ENCODE results near the gene MAPK14.
"Not testable (repeated sequence)": the region's sequence is repeated elsewhere in the genome, so short reads cannot be mapped to it uniquely, and the experiment has no call there.

MAPK14 gene

GRCh38 chr6:36027501-36028087 is at the start of gene MAPK14:
Gene MAPK14, plus strand, starts transcription at chr6:36027808. Its CDS starts 350 bp downstream, at chr6:36028158.
- peak; percentile 95 to 97 (median 97) for DNase-seq (ENCODE audit: low read depth in 2 of 3, low spot score in 1 of 3)

DNA sequence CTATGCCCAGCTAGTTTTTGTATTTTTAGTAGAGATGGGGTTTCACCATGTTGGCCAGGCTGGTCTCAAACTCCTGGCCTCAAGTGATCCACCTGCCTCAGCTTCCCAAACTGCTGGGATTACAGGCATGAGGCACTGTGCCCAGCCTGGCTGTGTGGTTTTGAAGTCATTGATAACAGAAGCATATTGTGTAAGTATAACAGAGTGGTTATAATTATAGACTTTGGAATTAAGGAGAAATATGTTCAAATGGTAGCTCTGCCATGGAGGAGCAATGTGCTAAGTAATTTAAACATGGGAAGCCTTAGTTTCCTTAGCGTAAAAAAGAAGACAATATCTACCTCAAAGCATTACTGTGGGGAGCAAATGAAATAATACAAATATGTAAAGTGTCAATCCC is 47.5 kb upstream of the MAPK14 start:
- not testable (repeated sequence) for DNase-seq (ENCODE audit: low read depth in 2 of 3, low spot score in 1 of 3)

- DNase-seq (ENCODE audit: low read depth in 2 of 3, low spot score in 1 of 3) = no peak
Measured at GRCh38 chr6:35980991-35981645, 46.5 kb upstream of the MAPK14 start.

GRCh38 chr6:35984701-35985100 is 42.9 kb upstream of the MAPK14 start:
- DNase-seq (ENCODE audit: low read depth in 2 of 3, low spot score in 1 of 3) = no peak

GRCh38 chr6:35988047-35988446 is 39.6 kb upstream of the MAPK14 start:
- not testable (repeated sequence) for DNase-seq (ENCODE audit: low read depth in 2 of 3, low spot score in 1 of 3)

GRCh38 chr6:35993150-35993549 is 34.5 kb upstream of the MAPK14 start:
- no peak for DNase-seq (ENCODE audit: low read depth in 2 of 3, low spot score in 1 of 3)

GRCh38 chr6:36000451-36000850 is 27.2 kb upstream of the MAPK14 start:
- DNase-seq (ENCODE audit: low read depth in 2 of 3, low spot score in 1 of 3) = no peak

- DNase-seq (ENCODE audit: low read depth in 2 of 3, low spot score in 1 of 3) = no peak
Measured at GRCh38 chr6:36015666-36016065, 11.9 kb upstream of the MAPK14 start.

DNA sequence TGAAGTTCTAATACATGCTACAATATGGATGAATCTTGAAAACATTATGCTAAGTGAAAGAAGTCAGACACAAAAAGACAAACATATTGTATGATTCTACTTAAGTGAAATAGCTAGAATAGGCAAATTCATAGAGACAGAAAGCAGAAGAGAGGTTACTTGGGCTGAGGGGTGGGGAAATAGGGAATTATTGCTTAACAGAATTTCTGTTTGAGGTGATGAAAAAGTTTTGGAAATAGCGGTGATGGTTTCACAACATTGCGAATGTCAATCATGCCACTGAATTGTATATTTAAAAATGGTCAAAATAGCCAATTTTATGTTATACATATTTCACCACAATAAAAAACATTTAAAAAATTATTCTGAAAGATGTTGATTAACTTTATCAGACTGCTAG is 9.3 kb upstream of the MAPK14 start:
- DNase-seq (ENCODE audit: low read depth in 2 of 3, low spot score in 1 of 3) = no peak

GRCh38 chr6:36019167-36019566 is 8.4 kb upstream of the MAPK14 start:
- DNase-seq (ENCODE audit: low read depth in 2 of 3, low spot score in 1 of 3) = no peak

GRCh38 chr6:36020154-36020553 is 7.5 kb upstream of the MAPK14 start:
- DNase-seq (ENCODE audit: low read depth in 2 of 3, low spot score in 1 of 3) = no peak

DNA sequence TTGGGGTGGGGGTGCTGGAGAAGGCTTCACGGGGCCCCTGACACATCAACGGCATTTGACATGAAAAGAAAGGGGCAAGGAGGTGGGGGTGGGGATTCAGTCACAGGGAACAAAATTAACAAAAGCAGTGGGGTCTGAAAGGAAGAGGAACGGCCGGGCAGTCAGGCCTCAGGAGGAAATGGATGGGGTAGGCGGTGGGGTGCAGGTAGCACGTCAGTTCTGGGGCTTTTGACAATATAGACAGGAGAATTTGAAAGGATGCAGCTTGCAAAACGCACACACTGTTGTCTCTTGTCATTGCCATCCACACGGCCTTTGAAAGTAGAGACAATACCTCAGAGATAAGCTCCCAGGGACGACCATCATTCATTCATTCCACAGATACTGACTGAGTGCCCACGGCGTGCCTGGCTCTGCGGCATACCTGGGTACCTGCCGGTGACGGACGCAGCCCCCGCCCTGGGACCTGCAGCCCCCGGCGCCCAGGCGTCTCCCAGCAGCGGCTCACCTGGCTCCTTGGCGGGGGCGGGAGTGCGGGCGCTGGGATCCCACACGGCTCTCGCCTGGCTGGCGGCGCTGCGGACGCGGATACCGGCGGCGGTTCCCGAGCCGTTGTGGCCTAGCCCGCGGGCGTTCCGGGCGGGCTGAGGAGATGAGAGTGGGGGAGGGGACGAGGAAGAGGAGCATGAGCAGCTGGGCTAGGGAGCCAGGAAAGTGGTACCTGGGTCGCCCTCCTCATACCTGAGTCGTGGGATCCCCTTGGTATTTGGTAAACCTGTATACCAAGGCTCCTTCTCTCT is 3.4 kb upstream of the MAPK14 start, which contains the start of gene SLC26A8:
SLC26A8 (minus strand) TSS at position 646 of the 800 bp plus-strand sequence. CDS start 4,934 bp downstream, outside the sequence.
- DNase-seq (ENCODE audit: low read depth in 2 of 3, low spot score in 1 of 3) = no peak

GRCh38 chr6:36025260-36025931 is 2.2 kb upstream of the MAPK14 start:
- no peak for DNase-seq (ENCODE audit: low read depth in 2 of 3, low spot score in 1 of 3)

GRCh38 chr6:36025932-36026327 is 1.7 kb upstream of the MAPK14 start:
- no peak for DNase-seq (ENCODE audit: low read depth in 2 of 3, low spot score in 1 of 3)

DNA sequence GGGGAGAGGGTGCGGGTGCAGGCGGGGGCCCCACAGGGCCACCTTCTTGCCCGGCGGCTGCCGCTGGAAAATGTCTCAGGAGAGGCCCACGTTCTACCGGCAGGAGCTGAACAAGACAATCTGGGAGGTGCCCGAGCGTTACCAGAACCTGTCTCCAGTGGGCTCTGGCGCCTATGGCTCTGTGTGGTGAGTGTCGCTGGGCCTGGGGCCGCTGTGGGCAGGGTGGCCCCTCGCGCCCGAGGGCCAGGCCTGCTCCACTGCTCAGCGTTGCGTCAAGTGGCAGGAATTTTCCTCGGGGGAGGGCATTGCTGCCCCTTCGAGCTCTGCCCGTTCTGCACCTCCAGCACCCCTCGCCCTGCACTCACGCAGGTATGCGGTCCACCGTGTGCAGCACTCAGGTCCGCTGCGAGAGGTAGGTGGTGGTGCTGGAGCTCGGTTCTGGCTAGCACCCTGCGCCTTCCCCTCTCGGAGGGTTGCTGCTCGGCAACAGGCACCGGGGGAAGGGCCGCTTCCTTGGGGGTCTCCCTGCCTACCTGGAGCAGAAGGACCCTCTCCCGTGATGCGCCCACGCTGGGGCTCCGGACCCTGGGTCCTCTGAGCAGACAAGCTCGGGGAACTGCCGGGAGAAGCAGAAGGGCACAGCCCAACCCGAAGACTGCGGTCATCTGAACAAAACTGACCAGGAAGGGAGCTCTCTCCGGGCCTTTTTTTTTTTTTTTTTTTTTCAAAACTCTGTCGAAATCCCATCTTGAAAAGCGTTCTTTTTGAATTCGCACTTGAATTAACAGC is 674 bp downstream of the MAPK14 start:
- DNase-seq (ENCODE audit: low read depth in 2 of 3, low spot score in 1 of 3) = peak; percentile 15 to 24 (median 24)

DNA sequence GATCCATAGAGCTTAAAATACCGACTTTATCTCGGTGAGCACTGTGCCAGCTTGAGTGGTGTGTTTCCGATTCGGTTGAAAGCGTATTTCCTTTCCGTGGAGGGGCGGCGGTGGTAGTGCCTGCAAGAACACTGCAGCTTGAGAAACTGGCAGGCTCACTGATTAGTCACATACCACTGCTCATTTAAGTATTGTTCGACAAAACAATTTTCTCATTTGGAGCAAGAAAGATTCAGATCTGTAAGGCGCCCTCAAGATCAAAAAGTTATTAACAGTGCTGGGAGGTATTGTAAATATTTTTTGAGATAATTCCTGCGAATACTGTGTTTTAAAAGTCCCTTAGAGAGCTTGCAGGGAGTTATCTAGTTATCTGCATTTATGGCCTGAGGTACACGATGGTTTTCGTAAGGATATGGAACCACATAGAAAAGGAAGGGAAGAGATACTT is 1.3 kb downstream of the MAPK14 start:
- peak; percentile 56 to 65 (median 65) for DNase-seq (ENCODE audit: low read depth in 2 of 3, low spot score in 1 of 3)

- DNase-seq (ENCODE audit: low read depth in 2 of 3, low spot score in 1 of 3) = no peak
Measured at GRCh38 chr6:36029464-36029863, 1.9 kb downstream of the MAPK14 start.

GRCh38 chr6:36032261-36032660 is 4.7 kb downstream of the MAPK14 start:
- no peak for DNase-seq (ENCODE audit: low read depth in 2 of 3, low spot score in 1 of 3)

GRCh38 chr6:36033144-36033543 is 5.5 kb downstream of the MAPK14 start:
- not testable (repeated sequence) for DNase-seq (ENCODE audit: low read depth in 2 of 3, low spot score in 1 of 3)

DNA sequence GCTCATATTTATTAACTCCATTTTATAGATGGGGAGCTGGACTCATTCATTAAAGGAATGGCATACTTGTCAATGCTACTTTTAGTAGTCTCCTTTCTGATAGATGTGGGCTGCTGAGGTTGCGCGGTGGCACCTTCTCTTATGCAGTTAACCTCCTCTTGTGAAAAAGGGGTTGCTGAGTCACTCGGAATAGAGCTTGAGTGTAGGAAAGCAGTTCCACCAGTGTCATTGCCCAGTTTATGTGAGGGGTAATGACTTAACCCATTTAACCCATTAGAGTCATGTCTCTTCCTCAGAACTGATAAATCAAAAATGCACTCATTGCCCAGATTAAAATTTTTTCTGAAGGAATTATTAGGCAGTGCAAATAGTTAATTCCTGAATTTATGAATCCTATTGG is 6.3 kb downstream of the MAPK14 start:
- peak in 2 of 3 donors; percentile 29 to 34 for DNase-seq (ENCODE audit: low read depth in 2 of 3, low spot score in 1 of 3)

- no peak for DNase-seq (ENCODE audit: low read depth in 2 of 3, low spot score in 1 of 3)
Measured at GRCh38 chr6:36034441-36034840, 6.8 kb downstream of the MAPK14 start.
